ENCODE data around the gene BNIPL.

BNIPL gene

DNA sequence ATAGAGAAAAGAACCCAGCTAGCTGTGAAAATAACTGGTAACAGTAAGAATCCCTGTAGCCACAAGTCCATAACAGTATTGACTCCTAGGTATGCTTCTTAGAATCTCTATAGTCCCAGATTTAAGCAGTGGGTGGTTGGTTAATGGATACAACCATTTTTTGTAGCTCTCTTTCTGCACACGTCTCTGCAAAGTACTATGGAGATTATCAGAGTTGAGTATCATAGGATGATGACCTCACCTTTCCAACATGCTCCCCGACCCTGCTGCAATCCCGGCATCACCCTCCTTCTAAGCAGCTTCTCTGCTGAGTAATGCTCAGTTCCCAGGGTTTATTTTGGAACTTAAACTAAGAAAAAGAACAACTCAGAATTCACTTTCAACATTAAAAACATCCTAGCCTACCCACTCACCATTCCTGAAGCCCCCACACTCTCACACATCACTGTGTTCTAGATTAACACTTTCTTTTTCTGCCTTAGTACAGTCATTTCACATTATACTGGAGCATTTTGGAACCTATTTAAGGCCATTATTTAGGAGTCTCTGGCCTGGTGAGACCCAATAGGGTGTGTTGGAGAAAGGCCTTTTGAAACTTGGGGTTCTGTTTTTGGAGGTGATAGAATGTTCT lies 26.5 kb downstream of the BNIPL start:
- no peak overlapping the region for H3K9ac ChIP-seq (ENCODE audit: insufficient read length, low read depth)
- H3K36me3 ChIP-seq (ENCODE audit: insufficient read depth, insufficient read length, low read length): peaks cover 45% of the 10 kb centered on the region
- DNase-seq (ENCODE audit: low read depth, low spot score): no peak
- H3K4me3 ChIP-seq (ENCODE audit: insufficient read length, low read depth): no peak overlapping the region
- peaks cover 5% of the 10 kb centered on the region for H3K4me1 ChIP-seq (ENCODE audit: insufficient read depth, insufficient read length)
- H3K9me3 ChIP-seq (ENCODE audit: insufficient read depth, low read length): no peaks in the 10 kb centered on the region
- TF ChIP-seq ZNF274 (IDR thresholded peaks at IDR 0.05; ENCODE audit: low read depth, low read length) (no peak), YY1 (IDR thresholded peaks at IDR 0.05; ENCODE audit: insufficient read depth, insufficient read length) (no peak), SUZ12 (IDR thresholded peaks at IDR 0.05; ENCODE audit: extremely low read depth, insufficient read depth, insufficient read length) (no peak)
- H3K27me3 ChIP-seq (ENCODE audit: insufficient read depth, insufficient read length): no peaks in the 10 kb centered on the region

DNA sequence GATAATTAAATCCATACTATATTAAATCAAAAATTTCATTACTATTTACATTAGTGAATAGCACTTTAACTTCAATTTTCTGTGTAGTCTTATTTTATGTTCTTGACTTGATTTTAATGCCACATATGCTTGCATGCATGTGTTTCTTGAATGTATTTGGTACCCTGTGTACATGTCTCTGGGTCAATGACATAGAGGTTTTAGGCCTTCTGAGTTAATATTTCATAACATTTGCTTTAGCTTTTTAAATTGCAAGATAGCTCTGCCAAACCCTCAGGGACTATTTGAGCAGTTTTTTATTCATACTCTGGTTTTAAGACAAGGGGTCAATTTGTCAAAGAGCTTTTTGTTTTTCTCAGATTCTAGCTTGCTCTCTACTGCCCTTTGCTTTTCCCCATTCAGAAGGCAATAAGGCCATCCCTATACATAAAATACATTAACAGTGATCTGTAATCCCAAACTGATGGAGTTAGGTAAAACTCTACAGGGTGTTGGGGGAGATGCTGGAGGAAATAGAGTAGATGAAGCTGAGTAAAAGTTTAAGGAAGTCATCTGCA lies 28.8 kb downstream of the BNIPL start:
- no peaks in the 10 kb centered on the region for H3K9me3 ChIP-seq (ENCODE audit: insufficient read depth, low read length)
- H3K4me1 ChIP-seq (ENCODE audit: insufficient read depth, insufficient read length): peaks cover 3% of the 10 kb centered on the region

GRCh38 chr1:151067185-151067584 lies 30.8 kb downstream of the BNIPL start:
- DNase-seq (ENCODE audit: low read depth, low spot score): no peak
- H3K9ac ChIP-seq (ENCODE audit: insufficient read length, low read depth): no peak overlapping the region
- H3K9me3 ChIP-seq (ENCODE audit: insufficient read depth, low read length): no peaks in the 10 kb centered on the region
- H3K36me3 ChIP-seq (ENCODE audit: insufficient read depth, insufficient read length, low read length): peaks cover 59% of the 10 kb centered on the region
- no peaks in the 10 kb centered on the region for H3K27me3 ChIP-seq (ENCODE audit: insufficient read depth, insufficient read length)
- H3K4me3 ChIP-seq (ENCODE audit: insufficient read length, low read depth): no peak overlapping the region
- H3K4me1 ChIP-seq (ENCODE audit: insufficient read depth, insufficient read length): peaks cover 6% of the 10 kb centered on the region
- TF ChIP-seq SUZ12 (IDR thresholded peaks at IDR 0.05; ENCODE audit: extremely low read depth, insufficient read depth, insufficient read length) (no peak), ZNF274 (IDR thresholded peaks at IDR 0.05; ENCODE audit: low read depth, low read length) (no peak), YY1 (IDR thresholded peaks at IDR 0.05; ENCODE audit: insufficient read depth, insufficient read length) (no peak)

More for the DNA sequence above, 28.8 kb downstream of the BNIPL start:
- no peak for TF ChIP-seq ZNF274 (IDR thresholded peaks at IDR 0.05; ENCODE audit: low read depth, low read length)
- TF ChIP-seq SUZ12 (IDR thresholded peaks at IDR 0.05; ENCODE audit: extremely low read depth, insufficient read depth, insufficient read length): no peak
- TF ChIP-seq YY1 (IDR thresholded peaks at IDR 0.05; ENCODE audit: insufficient read depth, insufficient read length): no peak
- Histone ChIP-seq H3K4me3 (ENCODE audit: insufficient read length, low read depth) (no peak overlapping the region), H3K27me3 (ENCODE audit: insufficient read depth, insufficient read length) (no peaks in the 10 kb centered on the region), H3K9ac (ENCODE audit: insufficient read length, low read depth) (no peak overlapping the region), H3K36me3 (ENCODE audit: insufficient read depth, insufficient read length, low read length) (peaks cover 59% of the 10 kb centered on the region)
- no peak for DNase-seq (ENCODE audit: low read depth, low spot score)

GRCh38 chr1:151069103-151069486 lies 32.7 kb downstream of the BNIPL start:
- peaks cover 48% of the 10 kb centered on the region for H3K36me3 ChIP-seq (ENCODE audit: insufficient read depth, insufficient read length, low read length)
- peaks cover 6% of the 10 kb centered on the region for H3K4me1 ChIP-seq (ENCODE audit: insufficient read depth, insufficient read length)
- H3K9ac ChIP-seq (ENCODE audit: insufficient read length, low read depth): peak overlapping the region; percentile 1
- H3K9me3 ChIP-seq (ENCODE audit: insufficient read depth, low read length): no peaks in the 10 kb centered on the region
- no peak for TF ChIP-seq SUZ12 (IDR thresholded peaks at IDR 0.05; ENCODE audit: extremely low read depth, insufficient read depth, insufficient read length)
- TF ChIP-seq YY1 (IDR thresholded peaks at IDR 0.05; ENCODE audit: insufficient read depth, insufficient read length): no peak
- DNase-seq (ENCODE audit: low read depth, low spot score): no peak
- no peaks in the 10 kb centered on the region for H3K27me3 ChIP-seq (ENCODE audit: insufficient read depth, insufficient read length)
- H3K4me3 ChIP-seq (ENCODE audit: insufficient read length, low read depth): no peak overlapping the region

DNA sequence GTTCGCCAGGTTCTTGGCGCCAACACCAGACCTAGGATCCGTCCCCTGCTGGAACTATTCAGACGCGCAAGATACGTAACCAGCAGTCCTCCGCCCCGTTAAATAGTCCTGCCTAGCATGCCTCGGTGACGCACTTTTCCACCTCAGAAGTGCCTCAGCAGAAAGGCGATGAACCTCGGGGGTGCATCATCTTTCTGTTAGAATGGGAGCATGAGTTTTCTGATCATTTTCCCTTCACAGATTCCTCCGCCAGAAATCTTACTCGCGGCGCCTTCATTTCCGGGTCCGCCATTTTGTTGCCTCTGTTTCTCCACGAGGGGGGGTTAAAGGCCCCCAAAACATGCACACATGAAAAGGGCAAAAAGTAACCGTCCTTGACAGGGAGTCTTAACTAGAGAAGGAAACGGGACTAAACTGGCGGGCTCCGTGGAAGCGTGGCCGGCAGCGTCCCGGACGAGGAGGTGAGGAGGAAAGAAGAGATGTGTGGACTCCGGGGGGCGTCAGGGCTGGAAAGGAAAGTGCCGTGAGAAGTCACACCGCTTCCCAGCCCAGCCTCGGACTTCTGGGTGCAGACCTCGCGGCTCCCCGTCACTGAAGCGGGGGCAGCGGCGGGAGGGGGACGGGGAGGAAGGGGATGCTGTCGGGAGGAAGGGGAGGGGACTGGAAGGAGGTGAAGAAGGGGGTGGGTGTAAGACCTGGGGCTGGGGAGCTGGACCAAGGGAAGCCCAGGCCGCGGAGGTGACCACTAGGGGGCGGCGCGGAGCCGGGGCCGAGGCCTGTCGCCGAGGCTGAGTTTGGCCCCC lies 34.3 kb downstream of the BNIPL start, which contains the start of gene GABPB2:
GABPB2 (plus strand) TSS at position 288 of the 803 bp plus-strand sequence. CDS start 17,429 bp downstream, outside the sequence.
- H3K27me3 ChIP-seq (ENCODE audit: insufficient read depth, insufficient read length): no peaks in the 10 kb centered on the region
- DNase-seq (ENCODE audit: low read depth, low spot score): peak; percentile 97
- H3K9me3 ChIP-seq (ENCODE audit: insufficient read depth, low read length): no peaks in the 10 kb centered on the region
- H3K4me3 ChIP-seq (ENCODE audit: insufficient read length, low read depth): peak within 1 kb of the TSS; percentile 91
- H3K4me1 ChIP-seq (ENCODE audit: insufficient read depth, insufficient read length): peaks cover 3% of the 10 kb centered on the region
- peak within 1 kb of the TSS; percentile 97 for H3K9ac ChIP-seq (ENCODE audit: insufficient read length, low read depth)
- TF ChIP-seq YY1 (IDR thresholded peaks at IDR 0.05; ENCODE audit: insufficient read depth, insufficient read length) (peak; percentile 89), SUZ12 (IDR thresholded peaks at IDR 0.05; ENCODE audit: extremely low read depth, insufficient read depth, insufficient read length) (no peak)
- peaks cover 42% of the 10 kb centered on the region for H3K36me3 ChIP-seq (ENCODE audit: insufficient read depth, insufficient read length, low read length)

DNA sequence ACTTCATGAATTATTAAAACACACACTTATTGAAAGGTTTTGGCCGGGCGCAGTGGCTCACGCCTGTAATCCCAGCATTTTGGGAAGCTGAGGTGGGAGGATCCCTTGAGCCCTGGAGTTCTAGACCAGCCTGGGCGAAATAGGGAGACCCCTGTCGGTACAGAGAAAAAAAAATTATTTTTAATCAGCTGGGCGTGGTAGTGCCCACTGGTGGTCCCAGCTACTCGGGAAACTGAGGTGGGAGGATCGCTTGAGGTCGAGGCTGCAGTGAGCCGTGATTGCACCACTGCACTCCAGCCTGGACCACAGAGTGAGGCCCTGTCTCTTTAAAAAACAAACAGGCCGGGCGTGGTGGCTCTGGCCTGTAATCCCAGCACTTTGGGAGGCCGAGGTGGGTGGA lies 35.8 kb downstream of the BNIPL start:
- no peak overlapping the region for H3K4me3 ChIP-seq (ENCODE audit: insufficient read length, low read depth)
- H3K27me3 ChIP-seq (ENCODE audit: insufficient read depth, insufficient read length): no peaks in the 10 kb centered on the region
- no peak for DNase-seq (ENCODE audit: low read depth, low spot score)
- H3K9ac ChIP-seq (ENCODE audit: insufficient read length, low read depth): no peak overlapping the region
- no peaks in the 10 kb centered on the region for H3K9me3 ChIP-seq (ENCODE audit: insufficient read depth, low read length)
- H3K36me3 ChIP-seq (ENCODE audit: insufficient read depth, insufficient read length, low read length): peaks cover 29% of the 10 kb centered on the region
- TF ChIP-seq YY1 (IDR thresholded peaks at IDR 0.05; ENCODE audit: insufficient read depth, insufficient read length) (no peak), ZNF274 (IDR thresholded peaks at IDR 0.05; ENCODE audit: low read depth, low read length) (no peak), SUZ12 (IDR thresholded peaks at IDR 0.05; ENCODE audit: extremely low read depth, insufficient read depth, insufficient read length) (no peak)
- H3K4me1 ChIP-seq (ENCODE audit: insufficient read depth, insufficient read length): peaks cover 3% of the 10 kb centered on the region

DNA sequence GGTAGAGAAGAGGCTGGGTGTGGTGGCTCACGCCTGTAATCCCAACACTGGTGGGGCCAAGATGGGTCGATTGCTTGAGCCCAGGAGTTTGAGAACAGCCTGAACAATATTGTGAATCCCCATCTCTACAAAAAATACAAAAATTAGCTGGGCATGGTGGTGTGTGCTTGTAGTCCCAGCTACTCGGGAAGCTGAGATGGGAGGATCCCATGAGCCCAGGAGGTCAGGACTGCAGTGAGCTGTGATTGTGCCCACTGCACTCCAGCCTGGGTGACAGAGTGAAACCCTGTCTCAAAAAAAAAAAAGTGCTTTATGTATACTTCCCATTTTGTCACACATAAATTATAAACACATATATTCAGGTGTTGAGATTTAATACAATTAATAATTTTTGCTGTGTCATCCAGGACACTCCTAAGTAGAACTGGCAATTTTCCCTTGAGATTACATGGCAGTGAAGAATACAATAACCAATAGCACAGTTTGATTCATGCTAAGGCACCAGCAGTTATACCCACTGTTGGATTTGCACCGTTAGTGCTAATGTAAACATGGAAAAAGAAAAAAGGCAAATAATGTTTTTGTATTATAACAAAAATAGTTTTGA lies 49.7 kb downstream of the BNIPL start:
- Histone ChIP-seq H3K9me3 (ENCODE audit: insufficient read depth, low read length) (no peaks in the 10 kb centered on the region), H3K4me1 (ENCODE audit: insufficient read depth, insufficient read length) (no peaks in the 10 kb centered on the region), H3K9ac (ENCODE audit: insufficient read length, low read depth) (no peak overlapping the region), H3K4me3 (ENCODE audit: insufficient read length, low read depth) (no peak overlapping the region), H3K36me3 (ENCODE audit: insufficient read depth, insufficient read length, low read length) (no peaks in the 10 kb centered on the region), H3K27me3 (ENCODE audit: insufficient read depth, insufficient read length) (no peaks in the 10 kb centered on the region)
- no peak for TF ChIP-seq YY1 (IDR thresholded peaks at IDR 0.05; ENCODE audit: insufficient read depth, insufficient read length)
- no peak for TF ChIP-seq ZNF274 (IDR thresholded peaks at IDR 0.05; ENCODE audit: low read depth, low read length)
- TF ChIP-seq SUZ12 (IDR thresholded peaks at IDR 0.05; ENCODE audit: extremely low read depth, insufficient read depth, insufficient read length): no peak
- no peak for DNase-seq (ENCODE audit: low read depth, low spot score)

Data from NT2/D1 (cell line).